CD4-positive, alpha-beta memory T cell (primary cell): ENCODE data around the gene TTC6. TPM values are rescaled to one million over a fixed set of nuclear protein-coding genes. Genes with fewer than 3 reads are reported as not detected.

Experiments
- CTCF ChIA-PET: fragments of 350-600 bp; sonication (Branson Sonifier 250); formaldehyde crosslinking; loops from one replicate; lab custom pipeline; 2021; ENCODE audit warnings: inconsistent platforms; ENCODE audit not compliant: partially characterized antibody; lab: Charles Lee
- POLR2A ChIA-PET: fragments of 350-600 bp; sonication (Branson Sonifier 250); formaldehyde crosslinking; loops from one replicate; lab custom pipeline; 2021; ENCODE audit not compliant: partially characterized antibody; lab: Charles Lee
- DNase-seq, 5 donors: peaks; one replicate each; pipeline versions ENCODE4 v3.0.0 to v3.0.0-alpha.2; 2020 to 2022; ENCODE audit warnings: mixed read lengths in 1 of 5
- H3K27ac ChIP-seq: one replicate; pipeline ENCODE4 v1.7.0; 2013; ENCODE audit warnings: low read depth, low read length
- H3K27me3 ChIP-seq: 2 replicates; pipeline ENCODE4 v1.7.0; 2013; ENCODE audit warnings: mild to moderate bottlenecking, low read length, moderate library complexity; ENCODE audit not compliant: insufficient read depth
- H3K36me3 ChIP-seq: 2 replicates; pipeline ENCODE4 v1.7.0; 2013; ENCODE audit warnings: mild to moderate bottlenecking, low read length, moderate library complexity; ENCODE audit not compliant: insufficient read depth
- H3K4me1 ChIP-seq: 2 replicates; pipeline ENCODE4 v1.7.0; 2013; ENCODE audit warnings: mild to moderate bottlenecking, low read length, moderate library complexity; ENCODE audit not compliant: insufficient read depth
- H3K4me3 ChIP-seq, 2 donors: one replicate each; pipeline ENCODE4 v1.7.0; 2013; ENCODE audit warnings: low read length in 2 of 2, mild to moderate bottlenecking in 1 of 2
- H3K9me3 ChIP-seq, 2 donors: one replicate each; pipeline ENCODE4 v1.7.0; 2013; ENCODE audit warnings: low read length in 2 of 2, control low read depth in 1 of 2; ENCODE audit not compliant: control insufficient read depth in 1 of 2
- H3K27ac Mint-ChIP-seq, 7 donors: one replicate each; pipeline ENCODE4 v1.8.0; 2020 to 2021; ENCODE audit warnings: mixed read lengths in 7 of 7, mild to moderate bottlenecking in 6 of 7, inconsistent platforms in 3 of 7, moderate library complexity in 3 of 7
- H3K27me3 Mint-ChIP-seq, 2 donors: one replicate each; pipeline ENCODE4 v1.8.0; 2020 to 2021; ENCODE audit warnings: mixed read lengths in 2 of 2
- H3K36me3 Mint-ChIP-seq, 2 donors: one replicate each; pipeline ENCODE4 v1.8.0; 2020 to 2021; ENCODE audit warnings: mixed read lengths in 2 of 2, inconsistent platforms in 1 of 2, mild to moderate bottlenecking in 1 of 2
- H3K4me1 Mint-ChIP-seq, 4 donors: one replicate each; pipeline ENCODE4 v1.8.0; 2020 to 2021; ENCODE audit warnings: mixed read lengths in 4 of 4, mild to moderate bottlenecking in 1 of 4
- H3K4me3 Mint-ChIP-seq, 8 donors: one replicate each; pipeline ENCODE4 v1.8.0; 2020 to 2021; ENCODE audit warnings: mixed read lengths in 8 of 8, mild to moderate bottlenecking in 7 of 8, moderate library complexity in 6 of 8, inconsistent platforms in 3 of 8
- H3K9me3 Mint-ChIP-seq, 8 donors: one replicate each; pipeline ENCODE4 v1.8.0; 2020 to 2021; ENCODE audit warnings: mixed read lengths in 8 of 8, mild to moderate bottlenecking in 5 of 8, inconsistent platforms in 3 of 8, moderate library complexity in 1 of 8
- intact Hi-C: fragments of 100-400 bp; cut with micrococcal nuclease; formaldehyde crosslinking; loops from one replicate; pipeline ENCODE4 v1.15.1; 2023
- polyA plus RNA-seq, 2 donors: library from polyadenylated mRNA; unstranded; fragments of 300-500 nt; fragmentation: Illumina TruSeq; gene quantifications; one replicate each; pipeline ENCODE4 v1.2.3, GENCODE V29; 2021
- total RNA-seq, 2 experiments: library from RNA; stranded (reverse); gene quantifications; one replicate each; pipeline ENCODE4 v1.2.3, GENCODE V29; 2021

The TTC6 gene
- total and polyA plus RNA-seq, 4 experiments from 2014 or later = not detected

- peaks cover 8% of the 10 kb centered on the region in 2 donors for H3K36me3 Mint-ChIP-seq
- Histone ChIP-seq H3K4me3 (no peak overlapping the region), H3K27ac (no peak overlapping the region), H3K36me3 (no peaks in the 10 kb centered on the region), H3K27me3 (peaks cover 35% of the 10 kb centered on the region), H3K4me1 (peaks cover 7% of the 10 kb centered on the region), H3K9me3 (no peaks in the 10 kb centered on the region)
- CTCF ChIA-PET = no interaction called here
- intact Hi-C loops = no loop called here
- peak in 1 of 5 donors; percentile 14 for DNase-seq
- H3K9me3 Mint-ChIP-seq = peaks cover 0 to 49% (median 37%) of the 10 kb centered on the region in 8 donors
- peak overlapping the region in 1 of 7 donors; percentile 73 for H3K27ac Mint-ChIP-seq
- H3K27me3 Mint-ChIP-seq = peaks cover 57 to 59% of the 10 kb centered on the region in 2 donors
- peak overlapping the region; percentile 24 to 85 (median 70) for H3K4me3 Mint-ChIP-seq
- H3K4me1 Mint-ChIP-seq = peaks cover 13 to 31% (median 22%) of the 10 kb centered on the region in 4 donors
- POLR2A ChIA-PET = no interaction called here
These were observed 1.0 kb upstream of the TTC6 start for GRCh38 chr14:37594238-37594970.

- POLR2A ChIA-PET = no interaction called here
- H3K36me3 ChIP-seq = no peaks in the 10 kb centered on the region
- no peak overlapping the region for H3K4me3 ChIP-seq
- Mint-ChIP-seq H3K36me3 (peaks cover 8% of the 10 kb centered on the region in 2 donors), H3K4me3 (peak overlapping the region; percentile 51 to 82 (median 70)), H3K9me3 (peaks cover 0 to 38% (median 32%) of the 10 kb centered on the region in 8 donors), H3K27ac (peak overlapping the region in 5 of 7 donors; percentile 46 to 84 (median 53)), H3K4me1 (peaks cover 13 to 35% (median 23%) of the 10 kb centered on the region in 4 donors), H3K27me3 (peaks cover 53 to 60% of the 10 kb centered on the region in 2 donors)
- intact Hi-C loops = no loop called here
- peaks cover 37% of the 10 kb centered on the region for H3K27me3 ChIP-seq
- H3K4me1 ChIP-seq = peaks cover 7% of the 10 kb centered on the region
- H3K27ac ChIP-seq = no peak overlapping the region
- CTCF ChIA-PET = no interaction called here
- peak; percentile 13 to 76 (median 24) for DNase-seq
- no peaks in the 10 kb centered on the region for H3K9me3 ChIP-seq
These were observed 586 bp downstream of the TTC6 start for GRCh38 chr14:37595809-37596621.

GRCh38 chr14:37596790-37597472 is 1.5 kb downstream of the TTC6 start:
- CTCF ChIA-PET = no interaction called here
- peaks cover 13 to 35% (median 23%) of the 10 kb centered on the region in 4 donors for H3K4me1 Mint-ChIP-seq

GRCh38 chr14:37597538-37597913 is 2.1 kb downstream of the TTC6 start:
- Histone ChIP-seq H3K4me3 (no peak overlapping the region), H3K4me1 (peaks cover 7% of the 10 kb centered on the region), H3K36me3 (no peaks in the 10 kb centered on the region), H3K27me3 (peaks cover 46% of the 10 kb centered on the region), H3K27ac (no peak overlapping the region), H3K9me3 (no peaks in the 10 kb centered on the region)
- POLR2A ChIA-PET = no interaction called here
- Mint-ChIP-seq H3K27me3 (peaks cover 57 to 63% of the 10 kb centered on the region in 2 donors), H3K27ac (no peak overlapping the region), H3K9me3 (peaks cover 0 to 38% (median 30%) of the 10 kb centered on the region in 8 donors), H3K4me1 (peaks cover 13 to 35% (median 23%) of the 10 kb centered on the region in 4 donors), H3K36me3 (peaks cover 8 to 10% of the 10 kb centered on the region in 2 donors), H3K4me3 (peak overlapping the region in 3 of 8 donors; percentile 22 to 52 (median 33))
- intact Hi-C loops = no loop called here
- CTCF ChIA-PET = no interaction called here
- no peak for DNase-seq

More at GRCh38 chr14:37596790-37597472, 1.5 kb downstream of the TTC6 start:
- Histone ChIP-seq H3K27me3 (peaks cover 43% of the 10 kb centered on the region), H3K9me3 (no peaks in the 10 kb centered on the region), H3K27ac (no peak overlapping the region), H3K4me1 (peaks cover 7% of the 10 kb centered on the region), H3K4me3 (no peak overlapping the region), H3K36me3 (no peaks in the 10 kb centered on the region)
- intact Hi-C loops = no loop called here
- peak overlapping the region in 5 of 8 donors; percentile 4 to 57 (median 35) for H3K4me3 Mint-ChIP-seq
- peaks cover 0 to 41% (median 30%) of the 10 kb centered on the region in 8 donors for H3K9me3 Mint-ChIP-seq
- peaks cover 58 to 64% of the 10 kb centered on the region in 2 donors for H3K27me3 Mint-ChIP-seq
- H3K27ac Mint-ChIP-seq = no peak overlapping the region
- POLR2A ChIA-PET = no interaction called here
- no peak for DNase-seq
- peaks cover 8 to 10% of the 10 kb centered on the region in 2 donors for H3K36me3 Mint-ChIP-seq

GRCh38 chr14:37597914-37598746 is 2.7 kb downstream of the TTC6 start:
- H3K4me3 ChIP-seq = no peak overlapping the region
- H3K27me3 Mint-ChIP-seq = peaks cover 57 to 61% of the 10 kb centered on the region in 2 donors
- peaks cover 7% of the 10 kb centered on the region for H3K4me1 ChIP-seq
- CTCF ChIA-PET = no interaction called here
- DNase-seq = no peak
- POLR2A ChIA-PET = no interaction called here
- H3K27ac Mint-ChIP-seq = no peak overlapping the region
- H3K36me3 ChIP-seq = no peaks in the 10 kb centered on the region
- H3K9me3 ChIP-seq = no peaks in the 10 kb centered on the region
- no peak overlapping the region for H3K27ac ChIP-seq
- H3K4me1 Mint-ChIP-seq = peaks cover 13 to 35% (median 23%) of the 10 kb centered on the region in 4 donors
- peaks cover 52% of the 10 kb centered on the region for H3K27me3 ChIP-seq
- peak overlapping the region in 3 of 8 donors; percentile 31 to 52 (median 48) for H3K4me3 Mint-ChIP-seq
- peaks cover 0 to 43% (median 30%) of the 10 kb centered on the region in 8 donors for H3K9me3 Mint-ChIP-seq
- intact Hi-C loops = no loop called here
- H3K36me3 Mint-ChIP-seq = peaks cover 8 to 10% of the 10 kb centered on the region in 2 donors

GRCh38 chr14:37598747-37599506 is 3.5 kb downstream of the TTC6 start:
- no peak for DNase-seq
- Histone ChIP-seq H3K27ac (no peak overlapping the region), H3K27me3 (peaks cover 58% of the 10 kb centered on the region), H3K9me3 (no peaks in the 10 kb centered on the region), H3K36me3 (no peaks in the 10 kb centered on the region), H3K4me1 (peaks cover 5% of the 10 kb centered on the region), H3K4me3 (no peak overlapping the region)
- intact Hi-C loops = no loop called here
- Mint-ChIP-seq H3K36me3 (peaks cover 7 to 9% of the 10 kb centered on the region in 2 donors), H3K27me3 (peaks cover 55 to 65% of the 10 kb centered on the region in 2 donors), H3K4me3 (peak overlapping the region in 6 of 8 donors; percentile 17 to 63 (median 50)), H3K9me3 (peaks cover 0 to 37% (median 24%) of the 10 kb centered on the region in 8 donors), H3K4me1 (peaks cover 13 to 34% (median 21%) of the 10 kb centered on the region in 4 donors), H3K27ac (no peak overlapping the region)
- ChIA-PET POLR2A (no interaction called here), CTCF (no interaction called here)
